Gastrocnemius medialis (tissue), 4 donors: ENCODE measurements around the gene SHC4. TPM values are rescaled to one million over a fixed set of nuclear protein-coding genes. Genes with fewer than 3 reads are reported as not detected.

Experiments used
- ATAC-seq, 2 donors: fragments of 150-250 bp; one replicate each; pipeline ENCODE4 v1.9.1; 2016
- DNase-seq, 2 donors: peaks; one replicate each; pipeline ENCODE4 v3.0.0-alpha.2; 2019
- H3K27ac ChIP-seq, 4 donors: fragments of 200-600 bp; sonication (generic); 1 replicate in 1 of 4; 2 replicates in 3 of 4; pipeline ENCODE4 v1.5.1; 2016 to 2018; ENCODE audit warnings: mild to moderate bottlenecking in 2 of 4, moderate library complexity in 1 of 4
- H3K27me3 ChIP-seq, 3 donors: fragments of 200-600 bp; sonication (generic) in 2 of 3; 1 replicate in 1 of 3; 2 replicates in 2 of 3; pipeline versions ENCODE4 v1.5.1 to v1.6.0; 2016 to 2019; ENCODE audit warnings: mild to moderate bottlenecking in 1 of 3, moderate library complexity in 1 of 3
- H3K36me3 ChIP-seq, 2 donors: fragments of 200-600 bp; sonication (generic) in 1 of 2; one replicate each; pipeline ENCODE4 v1.5.1; 2017 to 2018
- H3K4me1 ChIP-seq, 2 donors: fragments of 200-600 bp; sonication (generic) in 1 of 2; one replicate each; pipeline ENCODE4 v1.5.1; 2016 to 2017; ENCODE audit warnings: mild to moderate bottlenecking in 2 of 2
- H3K4me3 ChIP-seq, 4 donors: fragments of 200-600 bp; sonication (generic) in 3 of 4; 1 replicate in 1 of 4; 2 replicates in 3 of 4; pipeline ENCODE4 v1.5.1; 2016 to 2019; ENCODE audit warnings: mild to moderate bottlenecking in 2 of 4
- H3K9me3 ChIP-seq, 3 donors: fragments of 200-600 bp; sonication (generic) in 2 of 3; 1 replicate in 1 of 3; 2 replicates in 2 of 3; pipeline ENCODE4 v1.5.1; 2016 to 2019
- CTCF ChIP-seq, 5 experiments: fragments of 450-650 bp in 3 of 5; fragments of 200-600 bp in 2 of 5; sonication (generic) in 2 of 5; IDR thresholded peaks in 4 of 5; conservative IDR thresholded peaks in 1 of 5; 1 replicate in 4 of 5; 2 replicates in 1 of 5; pipeline ENCODE4 v1.5.1; 2016 to 2019; ENCODE audit warnings: antibody characterized with exemption in 5 of 5, mild to moderate bottlenecking in 3 of 5, moderate library complexity in 3 of 5
- POLR2A ChIP-seq, 2 donors: fragments of 450-650 bp; IDR thresholded peaks; one replicate each; pipeline ENCODE4 v1.6.1; 2017; ENCODE audit warnings: antibody characterized with exemption in 2 of 2, mild to moderate bottlenecking in 2 of 2, moderate library complexity in 2 of 2
- in situ Hi-C, 4 donors: fragments of 200-750 bp; cut with MboI; loops; one replicate each; pipeline versions ENCODE4 v1.15.0 to v1.8.0; 2017; ENCODE audit warnings: low sequenced_read_pairs in 4 of 4
- intact Hi-C: fragments of 100-400 bp; cut with DNase I; formaldehyde crosslinking; loops from one replicate; pipeline ENCODE4 v1.15.1; 2023; ENCODE audit warnings: low total_unique reads
- total RNA-seq, 4 donors: library from RNA; depleted of rRNA; stranded (reverse); fragments of >200 nt; gene quantifications; one replicate each; pipeline versions ENCODE4 v1.1.0 to v1.2.3, GENCODE V29; 2016

Gene SHC4
- total RNA-seq, 4 donors from 2014 or later = 0.29 to 0.39 TPM; not detected in 2

GRCh38 chr15:48784756-48785155 lies 179.0 kb downstream of the SHC4 start:
- no peak for TF ChIP-seq POLR2A (IDR thresholded peaks at IDR 0.05)
- no peak for TF ChIP-seq CTCF (IDR thresholded peaks at IDR 0.05 in 4 of 5, conservative IDR thresholded peaks at IDR 0.05 in 1 of 5)
- intact Hi-C loops (no loop called here), in situ Hi-C loops (no loop called here)
- ATAC-seq (no peak), DNase-seq (no peak)
- H3K27me3 ChIP-seq = no peaks in the 10 kb centered on the region
- no peak overlapping the region for H3K4me3 ChIP-seq
- H3K9me3 ChIP-seq = no peaks in the 10 kb centered on the region
- H3K4me1 ChIP-seq = no peaks in the 10 kb centered on the region
- H3K27ac ChIP-seq = no peak overlapping the region
- peaks cover 0 to 7% of the 10 kb centered on the region in 2 donors for H3K36me3 ChIP-seq

- Histone ChIP-seq H3K4me3 (no peak overlapping the region), H3K36me3 (peaks cover 0 to 7% of the 10 kb centered on the region in 2 donors), H3K27ac (no peak overlapping the region), H3K4me1 (no peaks in the 10 kb centered on the region), H3K9me3 (no peaks in the 10 kb centered on the region), H3K27me3 (no peaks in the 10 kb centered on the region)
- TF ChIP-seq CTCF (IDR thresholded peaks at IDR 0.05 in 4 of 5, conservative IDR thresholded peaks at IDR 0.05 in 1 of 5) (no peak), POLR2A (IDR thresholded peaks at IDR 0.05) (no peak)
- ATAC-seq = no peak
- DNase-seq = no peak
- in situ Hi-C loops = no loop called here
- intact Hi-C loops = no loop called here
Observed at GRCh38 chr15:48782911-48783310, 180.8 kb downstream of the SHC4 start.

- Histone ChIP-seq H3K36me3 (peaks cover 0 to 7% of the 10 kb centered on the region in 2 donors), H3K27ac (no peak overlapping the region), H3K27me3 (no peaks in the 10 kb centered on the region), H3K9me3 (no peaks in the 10 kb centered on the region), H3K4me1 (no peaks in the 10 kb centered on the region), H3K4me3 (no peak overlapping the region)
- intact Hi-C loops = no loop called here
- DNase-seq (no peak), ATAC-seq (no peak)
- TF ChIP-seq POLR2A (IDR thresholded peaks at IDR 0.05) = no peak
- TF ChIP-seq CTCF (IDR thresholded peaks at IDR 0.05 in 4 of 5, conservative IDR thresholded peaks at IDR 0.05 in 1 of 5) = no peak
- in situ Hi-C loops = no loop called here
Observed at GRCh38 chr15:48781481-48782081, 182.1 kb downstream of the SHC4 start.

GRCh38 chr15:48781017-48781416 lies 182.7 kb downstream of the SHC4 start:
- H3K9me3 ChIP-seq = no peaks in the 10 kb centered on the region
- no peak overlapping the region for H3K27ac ChIP-seq
- H3K27me3 ChIP-seq = no peaks in the 10 kb centered on the region
- TF ChIP-seq POLR2A (IDR thresholded peaks at IDR 0.05) (no peak), CTCF (IDR thresholded peaks at IDR 0.05 in 4 of 5, conservative IDR thresholded peaks at IDR 0.05 in 1 of 5) (no peak)
- peaks cover 0 to 7% of the 10 kb centered on the region in 2 donors for H3K36me3 ChIP-seq
- in situ Hi-C loops = no loop called here
- ATAC-seq = no peak
- intact Hi-C loops = no loop called here
- no peak for DNase-seq
- H3K4me1 ChIP-seq = no peaks in the 10 kb centered on the region
- no peak overlapping the region for H3K4me3 ChIP-seq

GRCh38 chr15:48778331-48778730 lies 185.4 kb downstream of the SHC4 start:
- TF ChIP-seq CTCF (IDR thresholded peaks at IDR 0.05 in 4 of 5, conservative IDR thresholded peaks at IDR 0.05 in 1 of 5) = no peak
- no peak for TF ChIP-seq POLR2A (IDR thresholded peaks at IDR 0.05)
- in situ Hi-C loops = no loop called here
- H3K27me3 ChIP-seq = no peaks in the 10 kb centered on the region
- no peak overlapping the region for H3K27ac ChIP-seq
- DNase-seq = no peak
- no peak for ATAC-seq
- H3K36me3 ChIP-seq = peaks cover 0 to 7% of the 10 kb centered on the region in 2 donors
- no peaks in the 10 kb centered on the region for H3K4me1 ChIP-seq
- H3K4me3 ChIP-seq = no peak overlapping the region
- no peaks in the 10 kb centered on the region for H3K9me3 ChIP-seq
- intact Hi-C loops = no loop called here
